ENCODE results near the gene SAT2. TPM values are rescaled to one million over a fixed set of nuclear protein-coding genes. Genes with fewer than 3 reads are reported as not detected.
A peak's percentile ranks its signal among the peaks of the same experiment; 100 is the strongest.

The SAT2 gene
- total and polyA plus RNA-seq, 2 donors from 2014 or later = 74.7 to 430 TPM

GRCh38 chr17:7576432-7576937 lies 51.1 kb downstream of the SAT2 start:
- no peaks in the 10 kb centered on the region for H3K9me3 ChIP-seq (ENCODE audit: control insufficient read depth in 2 of 3, insufficient read depth in 1 of 3, low read length in 3 of 3)
- H3K36me3 ChIP-seq (ENCODE audit: control insufficient read depth in 2 of 3, insufficient read depth in 3 of 3, low read length in 3 of 3) = peaks cover 31 to 51% (median 40%) of the 10 kb centered on the region in 3 donors
- H3K4me1 ChIP-seq (ENCODE audit: control insufficient read depth in 2 of 3, insufficient read depth in 2 of 3, low read depth in 1 of 3, low read length in 3 of 3) = peaks cover 9 to 42% (median 32%) of the 10 kb centered on the region in 3 donors
- FAIRE-seq (no peak), DNase-seq (peak in 1 of 5 donors; percentile 52)
- H3K27ac ChIP-seq (ENCODE audit: low read depth in 2 of 2, low read length in 2 of 2) = no peak overlapping the region
- TF ChIP-seq CTCF (IDR thresholded peaks at IDR 0.05; ENCODE audit: borderline replicate concordance, extremely low read depth, insufficient read depth) = no peak
- intact Hi-C loops (cut with DNase I) = no loop called here
- H3K27me3 ChIP-seq (ENCODE audit: control insufficient read depth, insufficient read depth, low read length) = no peaks in the 10 kb centered on the region
- H3K9ac ChIP-seq (ENCODE audit: low read length in 3 of 3) = no peak overlapping the region
- H3K4me3 ChIP-seq (ENCODE audit: low read length in 3 of 3) = no peak overlapping the region

Other genes starting within 250 kb of the SAT2 start
- gene TNK1, start 246.7 kb downstream of the SAT2 start, total RNA-seq = 9.3 TPM
- gene TNK1, start 246.7 kb downstream of the SAT2 start, polyA plus RNA-seq (ENCODE audit: insufficient read depth, low read depth, low replicate concordance) = 7.6 TPM
- gene PLSCR3, start 233.3 kb downstream of the SAT2 start, total RNA-seq = 35.0 TPM
- 26.4 TPM for gene PLSCR3, start 233.3 kb downstream of the SAT2 start, polyA plus RNA-seq (ENCODE audit: insufficient read depth, low read depth, low replicate concordance)
- gene TMEM256, start 223.7 kb downstream of the SAT2 start, total RNA-seq = 55.8 TPM
- 389 TPM for gene TMEM256, start 223.7 kb downstream of the SAT2 start, polyA plus RNA-seq (ENCODE audit: insufficient read depth, low read depth, low replicate concordance)
- 23.4 TPM for gene NLGN2, start 220.0 kb downstream of the SAT2 start, total RNA-seq
- 7.3 TPM for gene NLGN2, start 220.0 kb downstream of the SAT2 start, polyA plus RNA-seq (ENCODE audit: insufficient read depth, low read depth, low replicate concordance)
- not detected for gene SPEM1, start 207.5 kb downstream of the SAT2 start, total RNA-seq
- gene SPEM1, start 207.5 kb downstream of the SAT2 start, polyA plus RNA-seq (ENCODE audit: insufficient read depth, low read depth, low replicate concordance) = not detected
- gene SPEM2, start 202.2 kb downstream of the SAT2 start, total RNA-seq = not detected
- gene SPEM2, start 202.2 kb downstream of the SAT2 start, polyA plus RNA-seq (ENCODE audit: insufficient read depth, low read depth, low replicate concordance) = not detected
- not detected for gene SPEM3, start 199.0 kb downstream of the SAT2 start, total RNA-seq
- gene SPEM3, start 199.0 kb downstream of the SAT2 start, polyA plus RNA-seq (ENCODE audit: insufficient read depth, low read depth, low replicate concordance) = not detected
- 10.0 TPM for gene TMEM102, start 192.4 kb downstream of the SAT2 start, total RNA-seq
- 10.0 TPM for gene TMEM102, start 192.4 kb downstream of the SAT2 start, polyA plus RNA-seq (ENCODE audit: insufficient read depth, low read depth, low replicate concordance)
- 1.4 TPM for gene FGF11, start 188.3 kb downstream of the SAT2 start, total RNA-seq
- gene FGF11, start 188.3 kb downstream of the SAT2 start, polyA plus RNA-seq (ENCODE audit: insufficient read depth, low read depth, low replicate concordance) = 7.7 TPM
- gene CHRNB1, start 182.8 kb downstream of the SAT2 start, total RNA-seq = 11.9 TPM
- 19.3 TPM for gene CHRNB1, start 182.8 kb downstream of the SAT2 start, polyA plus RNA-seq (ENCODE audit: insufficient read depth, low read depth, low replicate concordance)
- gene ZBTB4, start 148.2 kb downstream of the SAT2 start, total RNA-seq = 64.8 TPM
- 23.2 TPM for gene ZBTB4, start 148.2 kb downstream of the SAT2 start, polyA plus RNA-seq (ENCODE audit: insufficient read depth, low read depth, low replicate concordance)
- not detected for gene SLC35G6, start 146.4 kb downstream of the SAT2 start, total RNA-seq
- not detected for gene SLC35G6, start 146.4 kb downstream of the SAT2 start, polyA plus RNA-seq (ENCODE audit: insufficient read depth, low read depth, low replicate concordance)
- gene POLR2A, start 143.5 kb downstream of the SAT2 start, total RNA-seq = 133 TPM
- 18.6 TPM for gene POLR2A, start 143.5 kb downstream of the SAT2 start, polyA plus RNA-seq (ENCODE audit: insufficient read depth, low read depth, low replicate concordance)
- gene TNFSF12, start 78.8 kb downstream of the SAT2 start, total RNA-seq = 48.0 TPM
- gene TNFSF12, start 78.8 kb downstream of the SAT2 start, polyA plus RNA-seq (ENCODE audit: insufficient read depth, low read depth, low replicate concordance) = 61.8 TPM
- gene TNFSF13, start 69.1 kb downstream of the SAT2 start, total RNA-seq = 99.2 TPM
- 68.6 TPM for gene TNFSF13, start 69.1 kb downstream of the SAT2 start, polyA plus RNA-seq (ENCODE audit: insufficient read depth, low read depth, low replicate concordance)
- gene SENP3, start 65.9 kb downstream of the SAT2 start, total RNA-seq = 43.5 TPM
- gene SENP3, start 65.9 kb downstream of the SAT2 start, polyA plus RNA-seq (ENCODE audit: insufficient read depth, low read depth, low replicate concordance) = 50.3 TPM
- gene CD68, start 48.2 kb downstream of the SAT2 start, total RNA-seq = 92.6 TPM
- gene CD68, start 48.2 kb downstream of the SAT2 start, polyA plus RNA-seq (ENCODE audit: insufficient read depth, low read depth, low replicate concordance) = 38.3 TPM
- 54.2 TPM for gene MPDU1, start 44.0 kb downstream of the SAT2 start, total RNA-seq
- gene MPDU1, start 44.0 kb downstream of the SAT2 start, polyA plus RNA-seq (ENCODE audit: insufficient read depth, low read depth, low replicate concordance) = 145 TPM
- gene SOX15, start 37.7 kb downstream of the SAT2 start, total RNA-seq = 0.88 TPM
- gene SOX15, start 37.7 kb downstream of the SAT2 start, polyA plus RNA-seq (ENCODE audit: insufficient read depth, low read depth, low replicate concordance) = 0.80 TPM
- gene FXR2, start 12.9 kb downstream of the SAT2 start, total RNA-seq = 29.3 TPM
- gene FXR2, start 12.9 kb downstream of the SAT2 start, polyA plus RNA-seq (ENCODE audit: insufficient read depth, low read depth, low replicate concordance) = 59.2 TPM
- gene SHBG, start 2.3 kb upstream of the SAT2 start, total RNA-seq = 0.57 TPM
- 4.6 TPM for gene SHBG, start 2.3 kb upstream of the SAT2 start, polyA plus RNA-seq (ENCODE audit: insufficient read depth, low read depth, low replicate concordance)
- 7.6 TPM for gene ATP1B2, start 23.1 kb upstream of the SAT2 start, total RNA-seq
- gene ATP1B2, start 23.1 kb upstream of the SAT2 start, polyA plus RNA-seq (ENCODE audit: insufficient read depth, low read depth, low replicate concordance) = 12.8 TPM
- 66.9 TPM for gene TP53, start 59.7 kb upstream of the SAT2 start, total RNA-seq
- 14.8 TPM for gene TP53, start 59.7 kb upstream of the SAT2 start, polyA plus RNA-seq (ENCODE audit: insufficient read depth, low read depth, low replicate concordance)
- 6.5 TPM for gene WRAP53, start 60.7 kb upstream of the SAT2 start, total RNA-seq
- 10.8 TPM for gene WRAP53, start 60.7 kb upstream of the SAT2 start, polyA plus RNA-seq (ENCODE audit: insufficient read depth, low read depth, low replicate concordance)
- gene EFNB3, start 77.4 kb upstream of the SAT2 start, total RNA-seq = 3.5 TPM
- gene EFNB3, start 77.4 kb upstream of the SAT2 start, polyA plus RNA-seq (ENCODE audit: insufficient read depth, low read depth, low replicate concordance) = 2.3 TPM
- gene DNAH2, start 89.9 kb upstream of the SAT2 start, total RNA-seq = 0.66 TPM
- 0.17 TPM for gene DNAH2, start 89.9 kb upstream of the SAT2 start, polyA plus RNA-seq (ENCODE audit: insufficient read depth, low read depth, low replicate concordance)
- 32.3 TPM for gene KDM6B, start 206.4 kb upstream of the SAT2 start, total RNA-seq
- gene KDM6B, start 206.4 kb upstream of the SAT2 start, polyA plus RNA-seq (ENCODE audit: insufficient read depth, low read depth, low replicate concordance) = 3.9 TPM
- 17.6 TPM for gene TMEM88, start 227.2 kb upstream of the SAT2 start, total RNA-seq
- 59.8 TPM for gene TMEM88, start 227.2 kb upstream of the SAT2 start, polyA plus RNA-seq (ENCODE audit: insufficient read depth, low read depth, low replicate concordance)
- 69.6 TPM for gene NAA38, start 229.7 kb upstream of the SAT2 start, total RNA-seq
- gene NAA38, start 229.7 kb upstream of the SAT2 start, polyA plus RNA-seq (ENCODE audit: insufficient read depth, low read depth, low replicate concordance) = 246 TPM
- 20.4 TPM for gene CYB5D1, start 230.2 kb upstream of the SAT2 start, total RNA-seq
- gene CYB5D1, start 230.2 kb upstream of the SAT2 start, polyA plus RNA-seq (ENCODE audit: insufficient read depth, low read depth, low replicate concordance) = 14.3 TPM